ENCODE data around the gene ABCC3.

The ABCC3 gene

DNA sequence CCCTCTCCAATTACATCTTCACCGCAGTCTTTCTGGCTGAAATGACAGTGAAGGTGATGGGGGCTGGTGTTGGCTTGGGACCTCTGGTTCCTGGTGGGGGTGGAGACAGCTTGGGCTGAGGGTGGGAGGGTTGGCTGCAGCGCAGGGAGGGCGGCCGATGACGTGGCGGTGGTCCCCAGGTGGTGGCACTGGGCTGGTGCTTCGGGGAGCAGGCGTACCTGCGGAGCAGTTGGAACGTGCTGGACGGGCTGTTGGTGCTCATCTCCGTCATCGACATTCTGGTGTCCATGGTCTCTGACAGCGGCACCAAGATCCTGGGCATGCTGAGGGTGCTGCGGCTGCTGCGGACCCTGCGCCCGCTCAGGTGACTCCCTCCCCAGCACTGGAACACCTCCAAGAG, 31.8 kb upstream of the ABCC3 start:
- DNase-seq (ENCODE audit: low read depth in 1 of 2, low spot score in 1 of 2): no peak
- Histone ChIP-seq H3K4me3 (replicated peaks; ENCODE audit: insufficient read depth, low read length) (no peak overlapping the region), H3K27ac (replicated peaks) (no peak overlapping the region), H3K27me3 (ENCODE audit: insufficient read depth, poor library complexity, severe bottlenecking) (peaks cover 41% of the 10 kb centered on the region)
- TF ChIP-seq, protein P1, sequence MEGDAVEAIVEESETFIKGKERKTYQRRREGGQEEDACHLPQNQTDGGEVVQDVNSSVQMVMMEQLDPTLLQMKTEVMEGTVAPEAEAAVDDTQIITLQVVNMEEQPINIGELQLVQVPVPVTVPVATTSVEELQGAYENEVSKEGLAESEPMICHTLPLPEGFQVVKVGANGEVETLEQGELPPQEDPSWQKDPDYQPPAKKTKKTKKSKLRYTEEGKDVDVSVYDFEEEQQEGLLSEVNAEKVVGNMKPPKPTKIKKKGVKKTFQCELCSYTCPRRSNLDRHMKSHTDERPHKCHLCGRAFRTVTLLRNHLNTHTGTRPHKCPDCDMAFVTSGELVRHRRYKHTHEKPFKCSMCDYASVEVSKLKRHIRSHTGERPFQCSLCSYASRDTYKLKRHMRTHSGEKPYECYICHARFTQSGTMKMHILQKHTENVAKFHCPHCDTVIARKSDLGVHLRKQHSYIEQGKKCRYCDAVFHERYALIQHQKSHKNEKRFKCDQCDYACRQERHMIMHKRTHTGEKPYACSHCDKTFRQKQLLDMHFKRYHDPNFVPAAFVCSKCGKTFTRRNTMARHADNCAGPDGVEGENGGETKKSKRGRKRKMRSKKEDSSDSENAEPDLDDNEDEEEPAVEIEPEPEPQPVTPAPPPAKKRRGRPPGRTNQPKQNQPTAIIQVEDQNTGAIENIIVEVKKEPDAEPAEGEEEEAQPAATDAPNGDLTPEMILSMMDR (IDR thresholded peaks at IDR 0.05; ENCODE audit: insufficient read depth, low read length): no peak
- TF ChIP-seq GABPA (IDR thresholded peaks at IDR 0.05; ENCODE audit: low read depth) (no peak), POLR2AphosphoS5 (IDR thresholded peaks at IDR 0.05; ENCODE audit: low read depth) (no peak), SPI1 (IDR thresholded peaks at IDR 0.05; ENCODE audit: borderline replicate concordance, low read depth) (no peak)
- TF ChIP-seq, protein P2, sequence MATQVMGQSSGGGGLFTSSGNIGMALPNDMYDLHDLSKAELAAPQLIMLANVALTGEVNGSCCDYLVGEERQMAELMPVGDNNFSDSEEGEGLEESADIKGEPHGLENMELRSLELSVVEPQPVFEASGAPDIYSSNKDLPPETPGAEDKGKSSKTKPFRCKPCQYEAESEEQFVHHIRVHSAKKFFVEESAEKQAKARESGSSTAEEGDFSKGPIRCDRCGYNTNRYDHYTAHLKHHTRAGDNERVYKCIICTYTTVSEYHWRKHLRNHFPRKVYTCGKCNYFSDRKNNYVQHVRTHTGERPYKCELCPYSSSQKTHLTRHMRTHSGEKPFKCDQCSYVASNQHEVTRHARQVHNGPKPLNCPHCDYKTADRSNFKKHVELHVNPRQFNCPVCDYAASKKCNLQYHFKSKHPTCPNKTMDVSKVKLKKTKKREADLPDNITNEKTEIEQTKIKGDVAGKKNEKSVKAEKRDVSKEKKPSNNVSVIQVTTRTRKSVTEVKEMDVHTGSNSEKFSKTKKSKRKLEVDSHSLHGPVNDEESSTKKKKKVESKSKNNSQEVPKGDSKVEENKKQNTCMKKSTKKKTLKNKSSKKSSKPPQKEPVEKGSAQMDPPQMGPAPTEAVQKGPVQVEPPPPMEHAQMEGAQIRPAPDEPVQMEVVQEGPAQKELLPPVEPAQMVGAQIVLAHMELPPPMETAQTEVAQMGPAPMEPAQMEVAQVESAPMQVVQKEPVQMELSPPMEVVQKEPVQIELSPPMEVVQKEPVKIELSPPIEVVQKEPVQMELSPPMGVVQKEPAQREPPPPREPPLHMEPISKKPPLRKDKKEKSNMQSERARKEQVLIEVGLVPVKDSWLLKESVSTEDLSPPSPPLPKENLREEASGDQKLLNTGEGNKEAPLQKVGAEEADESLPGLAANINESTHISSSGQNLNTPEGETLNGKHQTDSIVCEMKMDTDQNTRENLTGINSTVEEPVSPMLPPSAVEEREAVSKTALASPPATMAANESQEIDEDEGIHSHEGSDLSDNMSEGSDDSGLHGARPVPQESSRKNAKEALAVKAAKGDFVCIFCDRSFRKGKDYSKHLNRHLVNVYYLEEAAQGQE (IDR thresholded peaks at IDR 0.05; ENCODE audit: insufficient replicate concordance, low read depth): no peak

DNA sequence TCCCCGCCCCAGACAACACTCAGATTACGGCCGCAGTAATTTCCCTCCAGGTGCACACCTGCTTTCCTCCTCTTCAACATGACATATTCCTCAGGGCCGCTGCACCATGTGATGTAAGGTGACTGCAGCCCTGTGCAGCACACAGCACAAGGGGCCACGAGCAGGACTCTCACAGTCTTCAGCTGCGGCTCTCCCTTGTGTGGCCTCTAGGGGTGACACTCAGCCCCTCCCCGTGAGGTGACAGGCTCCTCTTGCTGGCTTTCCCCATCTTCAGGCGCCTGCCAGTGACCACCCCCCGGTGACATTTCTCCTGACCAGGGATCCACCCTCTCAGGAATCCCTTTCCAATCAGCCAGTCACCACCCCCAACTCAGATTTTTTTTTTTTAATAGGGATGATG, 31.3 kb upstream of the ABCC3 start:
- no peak for TF ChIP-seq SPI1 (IDR thresholded peaks at IDR 0.05; ENCODE audit: borderline replicate concordance, low read depth)
- TF ChIP-seq, protein P2 (IDR thresholded peaks at IDR 0.05; ENCODE audit: insufficient replicate concordance, low read depth): no peak
- Histone ChIP-seq H3K27ac (replicated peaks) (no peak overlapping the region), H3K4me3 (replicated peaks; ENCODE audit: insufficient read depth, low read length) (no peak overlapping the region), H3K27me3 (ENCODE audit: insufficient read depth, poor library complexity, severe bottlenecking) (peaks cover 44% of the 10 kb centered on the region)
- DNase-seq (ENCODE audit: low read depth in 1 of 2, low spot score in 1 of 2): no peak

DNA sequence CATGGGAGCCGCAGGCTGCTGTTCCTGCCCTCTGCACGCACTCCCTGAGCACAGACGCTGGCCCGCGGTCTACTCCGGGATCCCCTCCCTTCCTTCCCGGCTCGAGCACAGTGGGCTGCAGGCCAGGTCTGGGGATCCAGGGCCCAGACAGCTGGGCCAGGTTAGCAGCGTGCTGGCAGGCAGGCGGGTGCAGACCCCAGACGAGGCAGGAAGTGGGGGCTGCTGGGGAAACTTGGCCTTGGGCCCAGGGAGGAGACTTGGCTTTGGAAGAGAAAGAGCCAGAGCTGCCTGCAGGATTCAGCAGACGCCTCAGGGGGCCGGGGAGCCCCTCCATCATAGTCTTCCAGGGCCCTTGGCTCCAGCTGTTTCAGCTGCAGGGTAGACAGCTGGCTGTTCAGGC, 30.2 kb upstream of the ABCC3 start:
- H3K27me3 ChIP-seq (ENCODE audit: insufficient read depth, poor library complexity, severe bottlenecking): peaks cover 48% of the 10 kb centered on the region
- DNase-seq (ENCODE audit: low read depth in 1 of 2, low spot score in 1 of 2): no peak
- H3K4me3 ChIP-seq (replicated peaks; ENCODE audit: insufficient read depth, low read length): no peak overlapping the region
- H3K27ac ChIP-seq (replicated peaks): no peak overlapping the region
- TF ChIP-seq SPI1 (IDR thresholded peaks at IDR 0.05; ENCODE audit: borderline replicate concordance, low read depth) (no peak), POLR2AphosphoS5 (IDR thresholded peaks at IDR 0.05; ENCODE audit: low read depth) (no peak), GABPA (IDR thresholded peaks at IDR 0.05; ENCODE audit: low read depth) (no peak)
- TF ChIP-seq, protein P2 (IDR thresholded peaks at IDR 0.05; ENCODE audit: insufficient replicate concordance, low read depth): no peak
- TF ChIP-seq, protein P1 (IDR thresholded peaks at IDR 0.05; ENCODE audit: insufficient read depth, low read length): no peak

DNA sequence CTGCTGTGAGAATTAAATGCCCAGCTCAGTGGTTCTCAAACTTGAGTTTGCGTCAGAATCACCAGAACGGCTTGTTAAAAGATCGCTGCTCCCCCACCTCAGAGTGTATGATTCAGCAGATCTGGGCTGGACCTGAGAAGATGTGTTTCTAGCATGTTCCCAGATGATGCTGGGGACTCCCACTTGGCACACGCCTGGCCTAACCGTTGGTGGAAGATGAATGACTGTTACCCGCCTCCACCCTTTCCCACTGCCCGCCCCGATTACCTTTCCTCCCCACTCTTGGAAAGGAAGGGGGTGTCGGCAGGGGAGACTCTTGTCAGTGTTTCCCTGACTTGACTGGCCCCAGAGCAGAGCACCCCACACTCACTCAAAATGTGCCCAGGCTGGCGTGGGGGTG, 29.3 kb upstream of the ABCC3 start:
- peaks cover 48% of the 10 kb centered on the region for H3K27me3 ChIP-seq (ENCODE audit: insufficient read depth, poor library complexity, severe bottlenecking)

More for the DNA sequence above, 29.3 kb upstream of the ABCC3 start:
- no peak overlapping the region for H3K27ac ChIP-seq (replicated peaks)
- no peak overlapping the region for H3K4me3 ChIP-seq (replicated peaks; ENCODE audit: insufficient read depth, low read length)
- DNase-seq (ENCODE audit: low read depth in 1 of 2, low spot score in 1 of 2): no peak
- TF ChIP-seq POLR2AphosphoS5 (IDR thresholded peaks at IDR 0.05; ENCODE audit: low read depth): no peak
- no peak for TF ChIP-seq GABPA (IDR thresholded peaks at IDR 0.05; ENCODE audit: low read depth)
- TF ChIP-seq, protein P1 (IDR thresholded peaks at IDR 0.05; ENCODE audit: insufficient read depth, low read length): no peak
- TF ChIP-seq SPI1 (IDR thresholded peaks at IDR 0.05; ENCODE audit: borderline replicate concordance, low read depth): no peak
- TF ChIP-seq, protein P2 (IDR thresholded peaks at IDR 0.05; ENCODE audit: insufficient replicate concordance, low read depth): no peak

All from HL-60 (cell line).